VCaP (cell line): ENCODE measurements around the gene ZIC4.

Experiments used
- H3K27ac ChIP-seq: fragments of 450-650 bp; 2 replicates; pipeline ENCODE4 v1.5.1; 2017
- TF ChIP-seq, protein P1 (sequence below): fragments of 450-650 bp; conservative IDR thresholded peaks from 2 replicates; pipeline ENCODE4 v1.5.1; 2017; ENCODE audit warnings: mild to moderate bottlenecking, moderate library complexity

The ZIC4 gene

DNA sequence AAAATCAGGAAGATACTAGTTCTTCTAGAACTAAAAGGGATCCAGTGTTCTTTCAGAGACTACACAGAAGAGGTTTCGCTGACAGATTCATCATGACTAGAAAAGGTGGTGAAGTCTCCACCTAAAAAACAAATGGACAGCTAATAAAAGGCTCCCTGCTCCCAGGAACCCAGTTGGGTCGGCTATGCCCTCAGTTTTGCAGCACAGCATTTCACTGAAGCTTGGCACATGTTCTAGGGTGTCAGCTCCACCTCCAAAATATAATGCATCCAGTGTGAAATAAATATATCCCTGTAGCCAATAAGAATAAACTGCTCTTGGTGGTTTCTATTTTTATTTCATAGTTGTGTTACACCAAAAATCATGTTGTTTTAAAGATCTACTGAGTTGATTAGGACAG is 55.0 kb downstream of the ZIC4 start:
- TF ChIP-seq, protein P1, sequence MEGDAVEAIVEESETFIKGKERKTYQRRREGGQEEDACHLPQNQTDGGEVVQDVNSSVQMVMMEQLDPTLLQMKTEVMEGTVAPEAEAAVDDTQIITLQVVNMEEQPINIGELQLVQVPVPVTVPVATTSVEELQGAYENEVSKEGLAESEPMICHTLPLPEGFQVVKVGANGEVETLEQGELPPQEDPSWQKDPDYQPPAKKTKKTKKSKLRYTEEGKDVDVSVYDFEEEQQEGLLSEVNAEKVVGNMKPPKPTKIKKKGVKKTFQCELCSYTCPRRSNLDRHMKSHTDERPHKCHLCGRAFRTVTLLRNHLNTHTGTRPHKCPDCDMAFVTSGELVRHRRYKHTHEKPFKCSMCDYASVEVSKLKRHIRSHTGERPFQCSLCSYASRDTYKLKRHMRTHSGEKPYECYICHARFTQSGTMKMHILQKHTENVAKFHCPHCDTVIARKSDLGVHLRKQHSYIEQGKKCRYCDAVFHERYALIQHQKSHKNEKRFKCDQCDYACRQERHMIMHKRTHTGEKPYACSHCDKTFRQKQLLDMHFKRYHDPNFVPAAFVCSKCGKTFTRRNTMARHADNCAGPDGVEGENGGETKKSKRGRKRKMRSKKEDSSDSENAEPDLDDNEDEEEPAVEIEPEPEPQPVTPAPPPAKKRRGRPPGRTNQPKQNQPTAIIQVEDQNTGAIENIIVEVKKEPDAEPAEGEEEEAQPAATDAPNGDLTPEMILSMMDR, result no peak
- no peak overlapping the region for H3K27ac ChIP-seq

GRCh38 chr3:147348976-147349375 is 57.4 kb downstream of the ZIC4 start:
- H3K27ac ChIP-seq, result no peak overlapping the region

DNA sequence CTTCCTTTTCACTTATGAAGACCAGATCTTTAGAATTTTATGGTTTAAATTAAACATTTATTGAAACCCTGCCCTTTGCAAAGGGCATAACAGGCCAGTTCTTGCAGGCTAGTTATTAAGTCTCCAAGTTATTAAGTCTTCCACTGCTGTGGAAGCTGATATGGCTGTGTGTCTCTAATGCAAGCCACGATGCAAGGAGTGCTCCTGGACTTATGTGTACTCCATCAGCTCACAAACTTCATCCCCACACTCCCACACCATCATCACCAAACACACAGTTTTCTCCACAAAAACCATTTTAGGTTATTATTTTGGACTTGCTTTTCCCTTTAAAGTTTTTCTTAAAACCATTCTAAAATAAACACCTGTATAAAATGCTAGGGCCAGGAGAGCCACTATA is 62.4 kb downstream of the ZIC4 start:
- TF ChIP-seq, protein P1, result no peak
- no peak overlapping the region for H3K27ac ChIP-seq

More at GRCh38 chr3:147348976-147349375, 57.4 kb downstream of the ZIC4 start:
- TF ChIP-seq, protein P1, result no peak

- TF ChIP-seq, protein P1, result no peak
- no peak overlapping the region for H3K27ac ChIP-seq
Observed at GRCh38 chr3:147341727-147342126, 64.6 kb downstream of the ZIC4 start.

GRCh38 chr3:147336543-147337278 is 69.6 kb downstream of the ZIC4 start:
- TF ChIP-seq, protein P1, result no peak
- no peak overlapping the region for H3K27ac ChIP-seq
